Fibroblast of mammary gland (primary cell): ENCODE data around the gene WSCD2.

Source experiments
- DNase-seq: peaks from one replicate; pipeline ENCODE4 v3.0.0-alpha.2; 2010; ENCODE audit warnings: low read depth
- H3K4me3 ChIP-seq: 2 replicates; pipeline ENCODE4 v1.5.1; 2011; ENCODE audit warnings: low read depth, mild to moderate bottlenecking, low read length, moderate library complexity; ENCODE audit not compliant: control insufficient read depth
- TF ChIP-seq, protein P1 (sequence below): conservative IDR thresholded peaks from 2 replicates; pipeline ENCODE4 v1.5.1; 2011; ENCODE audit warnings: low read depth, low read length, inconsistent platforms; ENCODE audit not compliant: control insufficient read depth, insufficient read depth

The WSCD2 gene

DNA sequence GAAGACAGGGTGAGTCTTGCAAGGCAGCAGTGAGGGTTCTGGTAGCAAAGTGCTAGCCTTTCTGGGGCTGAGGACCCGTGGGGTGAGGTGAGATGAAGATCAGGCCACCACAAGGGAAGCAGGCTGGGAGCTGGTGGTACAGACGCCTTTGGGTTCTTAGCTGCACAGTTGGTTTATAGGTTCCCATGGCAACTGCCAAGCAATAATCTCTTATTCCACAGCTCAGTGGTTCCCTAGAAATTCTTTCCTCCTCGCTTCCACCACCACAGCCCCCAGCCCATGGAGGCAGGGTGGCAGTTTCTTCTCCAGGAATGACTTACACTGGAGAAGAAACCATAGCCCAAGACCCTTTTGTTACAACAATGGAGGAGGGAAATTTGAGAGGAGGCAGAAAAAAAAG is 127.9 kb downstream of the WSCD2 start:
- no peak overlapping the region for H3K4me3 ChIP-seq
- no peak for DNase-seq
- TF ChIP-seq, protein P1, sequence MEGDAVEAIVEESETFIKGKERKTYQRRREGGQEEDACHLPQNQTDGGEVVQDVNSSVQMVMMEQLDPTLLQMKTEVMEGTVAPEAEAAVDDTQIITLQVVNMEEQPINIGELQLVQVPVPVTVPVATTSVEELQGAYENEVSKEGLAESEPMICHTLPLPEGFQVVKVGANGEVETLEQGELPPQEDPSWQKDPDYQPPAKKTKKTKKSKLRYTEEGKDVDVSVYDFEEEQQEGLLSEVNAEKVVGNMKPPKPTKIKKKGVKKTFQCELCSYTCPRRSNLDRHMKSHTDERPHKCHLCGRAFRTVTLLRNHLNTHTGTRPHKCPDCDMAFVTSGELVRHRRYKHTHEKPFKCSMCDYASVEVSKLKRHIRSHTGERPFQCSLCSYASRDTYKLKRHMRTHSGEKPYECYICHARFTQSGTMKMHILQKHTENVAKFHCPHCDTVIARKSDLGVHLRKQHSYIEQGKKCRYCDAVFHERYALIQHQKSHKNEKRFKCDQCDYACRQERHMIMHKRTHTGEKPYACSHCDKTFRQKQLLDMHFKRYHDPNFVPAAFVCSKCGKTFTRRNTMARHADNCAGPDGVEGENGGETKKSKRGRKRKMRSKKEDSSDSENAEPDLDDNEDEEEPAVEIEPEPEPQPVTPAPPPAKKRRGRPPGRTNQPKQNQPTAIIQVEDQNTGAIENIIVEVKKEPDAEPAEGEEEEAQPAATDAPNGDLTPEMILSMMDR, result no peak

DNA sequence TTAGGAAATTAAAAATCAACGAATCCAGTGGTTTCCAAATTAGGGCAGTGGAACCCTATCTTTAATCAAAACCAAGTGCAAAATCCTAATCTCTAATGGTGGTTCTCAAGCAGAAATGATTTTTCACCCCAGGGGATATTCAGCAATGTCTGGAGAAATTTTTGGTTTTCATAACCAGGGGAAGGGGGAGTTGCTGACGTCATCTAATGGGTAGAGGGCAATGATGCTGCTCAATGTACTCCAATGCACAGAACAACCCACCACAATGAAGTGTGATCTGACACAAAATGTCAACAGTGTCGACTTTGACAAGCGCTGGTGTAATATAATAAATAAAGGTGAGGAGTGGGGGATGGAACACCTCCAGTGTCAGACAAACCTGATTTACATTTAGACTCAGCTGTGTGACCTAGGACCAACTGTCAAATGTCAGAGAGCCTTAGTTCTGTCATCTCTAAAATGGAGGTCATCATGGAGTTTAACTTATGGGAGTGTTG is 128.6 kb downstream of the WSCD2 start:
- DNase-seq, result no peak
- H3K4me3 ChIP-seq, result no peak overlapping the region
- TF ChIP-seq, protein P1, result no peak

DNA sequence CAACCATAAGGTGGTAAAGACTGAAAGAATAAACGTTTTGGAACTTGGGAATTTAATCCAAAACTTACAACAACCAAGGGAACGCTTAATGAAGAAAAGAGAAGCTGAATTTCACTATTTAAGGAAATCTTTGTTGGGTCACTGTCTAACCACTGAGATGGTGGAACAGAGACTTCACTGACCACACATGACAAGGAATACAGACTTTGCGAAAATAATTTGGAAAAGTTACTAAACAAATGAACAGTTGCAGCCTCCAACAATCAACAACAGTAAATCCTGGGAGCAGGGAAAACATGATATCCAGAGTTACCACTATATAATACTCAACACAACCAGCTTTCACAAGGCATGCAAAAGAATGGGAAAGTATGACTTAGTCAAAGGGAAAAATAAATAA is 131.0 kb downstream of the WSCD2 start:
- H3K4me3 ChIP-seq, result no peak overlapping the region
- TF ChIP-seq, protein P1, result no peak
- DNase-seq, result no peak

DNA sequence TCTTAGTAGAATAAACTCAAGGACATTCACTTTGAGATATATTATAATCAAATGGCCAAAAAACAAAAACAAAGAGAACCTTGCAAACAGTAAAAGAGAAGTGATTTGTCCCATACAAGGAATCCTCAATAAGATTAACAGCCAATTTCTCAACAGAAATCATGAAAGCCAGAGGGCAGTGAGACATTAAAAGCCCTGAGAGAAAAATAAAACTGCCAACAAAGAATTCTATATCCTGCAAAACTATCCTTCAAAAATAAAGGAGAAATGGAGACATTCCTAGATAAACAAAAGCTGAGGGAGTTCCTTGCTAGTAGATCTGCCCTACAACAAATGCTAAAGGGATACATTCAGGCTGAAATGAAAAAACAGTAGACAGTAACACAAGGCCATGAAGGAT is 131.9 kb downstream of the WSCD2 start:
- H3K4me3 ChIP-seq, result no peak overlapping the region
- DNase-seq, result no peak
- TF ChIP-seq, protein P1, result no peak

DNA sequence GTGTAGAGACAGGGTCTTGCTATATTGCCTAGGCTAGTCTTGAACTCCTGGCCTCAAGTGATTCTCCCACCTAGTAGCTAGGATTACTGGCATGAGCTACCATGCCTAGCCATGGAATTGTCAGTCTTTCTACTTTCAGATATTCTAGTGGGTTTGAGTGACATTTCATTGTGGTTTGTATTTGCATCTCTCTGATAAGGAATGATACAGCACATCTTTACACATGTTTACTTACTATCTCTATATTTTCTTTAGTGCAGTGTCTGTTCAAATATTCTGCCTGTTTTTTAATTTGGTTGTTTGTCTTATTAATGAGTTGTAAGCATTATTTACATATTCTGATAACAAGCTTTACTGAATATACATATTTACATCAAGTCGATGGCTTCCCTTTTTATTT is 136.4 kb downstream of the WSCD2 start:
- TF ChIP-seq, protein P1, result no peak
- H3K4me3 ChIP-seq, result no peak overlapping the region
- DNase-seq, result no peak

DNA sequence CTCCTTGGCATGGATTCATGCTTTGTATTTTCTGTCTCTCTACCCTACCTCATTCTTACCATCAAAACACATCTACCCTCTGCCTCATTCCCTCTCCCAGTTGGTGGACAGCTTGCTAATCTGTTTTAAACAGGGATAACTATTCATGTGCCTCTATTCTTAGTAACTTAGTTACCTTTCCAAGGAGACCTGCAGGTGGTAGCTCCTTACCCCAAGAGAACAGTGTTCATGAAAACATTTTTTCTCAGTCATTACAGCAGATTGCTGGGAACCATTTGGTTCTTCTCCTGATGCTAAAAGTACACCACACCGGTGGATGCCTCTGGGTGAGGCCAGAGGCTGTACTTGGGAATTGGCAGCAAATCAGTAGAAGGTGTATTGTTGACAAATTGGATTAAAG is 137.0 kb downstream of the WSCD2 start:
- DNase-seq, result no peak
- TF ChIP-seq, protein P1, result no peak
- no peak overlapping the region for H3K4me3 ChIP-seq

DNA sequence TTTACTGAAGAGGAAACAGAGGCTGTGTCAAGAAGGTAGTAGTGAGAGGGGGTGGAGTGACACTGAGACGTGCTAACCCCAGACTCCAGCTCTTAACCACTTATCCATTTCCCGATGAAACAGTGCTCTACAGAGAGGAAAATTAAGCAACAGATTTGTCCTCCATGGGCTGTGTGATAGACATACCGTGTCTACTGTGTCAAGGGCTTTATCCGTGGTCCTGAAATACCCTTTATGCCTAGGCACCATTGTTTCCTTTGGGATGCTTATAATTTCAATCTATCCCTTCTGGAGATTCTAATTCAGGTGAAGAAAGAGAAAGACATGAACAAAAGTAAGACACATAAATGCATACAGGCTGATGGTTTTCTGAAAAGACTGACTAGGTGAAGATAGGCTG is 138.4 kb downstream of the WSCD2 start:
- TF ChIP-seq, protein P1, result no peak
- DNase-seq, result no peak
- no peak overlapping the region for H3K4me3 ChIP-seq
